NCI-H146 (cell line): ENCODE data around the gene SLIT3.
A peak's percentile ranks its signal among the peaks of the same experiment; 100 is the strongest.

Experiments used
- DNase-seq: peaks from one replicate; lab custom pipeline; 2025; lab: John Stamatoyannopoulos, UW

Gene SLIT3

GRCh38 chr5:168740811-168741213 lies 560.1 kb downstream of the SLIT3 start:
- no peak for DNase-seq

GRCh38 chr5:168740092-168740800 lies 560.7 kb downstream of the SLIT3 start:
- no peak for DNase-seq

- no peak for DNase-seq
Measured at GRCh38 chr5:168737066-168737465, 563.9 kb downstream of the SLIT3 start.

- no peak for DNase-seq
Measured at GRCh38 chr5:168736281-168736831, 564.6 kb downstream of the SLIT3 start.

GRCh38 chr5:168734620-168735300 lies 566.2 kb downstream of the SLIT3 start:
- no peak for DNase-seq

- DNase-seq = no peak
Measured at GRCh38 chr5:168734119-168734518, 566.8 kb downstream of the SLIT3 start.

- no peak for DNase-seq
Measured at GRCh38 chr5:168728546-168729211, 572.3 kb downstream of the SLIT3 start.

- DNase-seq = no peak
Measured at GRCh38 chr5:168727547-168727946, 573.4 kb downstream of the SLIT3 start.

GRCh38 chr5:168726342-168726741 lies 574.6 kb downstream of the SLIT3 start:
- DNase-seq = no peak

GRCh38 chr5:168724227-168724626 lies 576.7 kb downstream of the SLIT3 start:
- DNase-seq = no peak

- no peak for DNase-seq
Measured at GRCh38 chr5:168723037-168723436, 577.9 kb downstream of the SLIT3 start.

GRCh38 chr5:168721966-168722365 lies 579.0 kb downstream of the SLIT3 start:
- DNase-seq = no peak

GRCh38 chr5:168721002-168721753 lies 579.8 kb downstream of the SLIT3 start:
- no peak for DNase-seq

- no peak for DNase-seq
Measured at GRCh38 chr5:168720575-168720974, 580.4 kb downstream of the SLIT3 start.

GRCh38 chr5:168714046-168714445 lies 586.9 kb downstream of the SLIT3 start:
- DNase-seq = no peak

- no peak for DNase-seq
Measured at GRCh38 chr5:168713051-168713450, 587.9 kb downstream of the SLIT3 start.

GRCh38 chr5:168712280-168712924 lies 588.5 kb downstream of the SLIT3 start:
- DNase-seq = no peak

GRCh38 chr5:168710706-168711105 lies 590.2 kb downstream of the SLIT3 start:
- no peak for DNase-seq

GRCh38 chr5:168707716-168708695 lies 592.9 kb downstream of the SLIT3 start:
- DNase-seq = peak; percentile 13

GRCh38 chr5:168706655-168707069 lies 594.3 kb downstream of the SLIT3 start:
- no peak for DNase-seq
